Retinal pigment epithelial cell (primary cell): ENCODE measurements around the gene SORCS2.

Source experiments
- DNase-seq: peaks from one replicate; pipeline ENCODE4 v3.0.0-alpha.2; 2010; ENCODE audit warnings: low read depth
- H3K4me3 ChIP-seq: 2 replicates; pipeline ENCODE4 v1.5.1; 2011; ENCODE audit warnings: mild to moderate bottlenecking, low read length, control low read depth, moderate library complexity
- TF ChIP-seq, protein P1 (sequence below): conservative IDR thresholded peaks from 2 replicates; pipeline ENCODE4 v1.5.1; 2011; ENCODE audit warnings: low read depth, low read length, control low read depth, inconsistent platforms

The SORCS2 gene

GRCh38 chr4:7723625-7724024 lies 531.3 kb downstream of the SORCS2 start:
- TF ChIP-seq, protein P1, sequence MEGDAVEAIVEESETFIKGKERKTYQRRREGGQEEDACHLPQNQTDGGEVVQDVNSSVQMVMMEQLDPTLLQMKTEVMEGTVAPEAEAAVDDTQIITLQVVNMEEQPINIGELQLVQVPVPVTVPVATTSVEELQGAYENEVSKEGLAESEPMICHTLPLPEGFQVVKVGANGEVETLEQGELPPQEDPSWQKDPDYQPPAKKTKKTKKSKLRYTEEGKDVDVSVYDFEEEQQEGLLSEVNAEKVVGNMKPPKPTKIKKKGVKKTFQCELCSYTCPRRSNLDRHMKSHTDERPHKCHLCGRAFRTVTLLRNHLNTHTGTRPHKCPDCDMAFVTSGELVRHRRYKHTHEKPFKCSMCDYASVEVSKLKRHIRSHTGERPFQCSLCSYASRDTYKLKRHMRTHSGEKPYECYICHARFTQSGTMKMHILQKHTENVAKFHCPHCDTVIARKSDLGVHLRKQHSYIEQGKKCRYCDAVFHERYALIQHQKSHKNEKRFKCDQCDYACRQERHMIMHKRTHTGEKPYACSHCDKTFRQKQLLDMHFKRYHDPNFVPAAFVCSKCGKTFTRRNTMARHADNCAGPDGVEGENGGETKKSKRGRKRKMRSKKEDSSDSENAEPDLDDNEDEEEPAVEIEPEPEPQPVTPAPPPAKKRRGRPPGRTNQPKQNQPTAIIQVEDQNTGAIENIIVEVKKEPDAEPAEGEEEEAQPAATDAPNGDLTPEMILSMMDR: no peak

DNA sequence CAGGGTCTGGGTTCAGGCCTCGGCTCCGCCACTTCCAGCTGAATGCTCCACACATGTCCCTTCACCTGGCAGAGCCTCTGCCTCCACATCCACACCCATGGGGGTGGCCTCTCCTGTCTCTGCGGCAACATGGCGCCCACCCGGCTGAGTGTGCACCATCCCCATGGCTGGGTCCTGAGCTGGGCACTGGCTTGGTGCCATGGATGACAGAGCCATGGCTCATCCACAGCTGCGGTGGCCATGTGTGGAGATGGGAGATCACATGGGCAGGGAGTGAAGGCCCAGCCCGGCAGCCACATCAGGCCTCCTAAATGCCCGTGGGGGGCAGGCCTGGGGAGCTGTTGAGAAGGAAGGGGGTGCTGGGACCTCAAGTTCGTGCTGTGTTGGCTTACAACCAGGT lies 533.6 kb downstream of the SORCS2 start:
- TF ChIP-seq, protein P1: no peak
- no peak overlapping the region for H3K4me3 ChIP-seq
- no peak for DNase-seq

More at GRCh38 chr4:7723625-7724024, 531.3 kb downstream of the SORCS2 start:
- DNase-seq: no peak
- no peak overlapping the region for H3K4me3 ChIP-seq

DNA sequence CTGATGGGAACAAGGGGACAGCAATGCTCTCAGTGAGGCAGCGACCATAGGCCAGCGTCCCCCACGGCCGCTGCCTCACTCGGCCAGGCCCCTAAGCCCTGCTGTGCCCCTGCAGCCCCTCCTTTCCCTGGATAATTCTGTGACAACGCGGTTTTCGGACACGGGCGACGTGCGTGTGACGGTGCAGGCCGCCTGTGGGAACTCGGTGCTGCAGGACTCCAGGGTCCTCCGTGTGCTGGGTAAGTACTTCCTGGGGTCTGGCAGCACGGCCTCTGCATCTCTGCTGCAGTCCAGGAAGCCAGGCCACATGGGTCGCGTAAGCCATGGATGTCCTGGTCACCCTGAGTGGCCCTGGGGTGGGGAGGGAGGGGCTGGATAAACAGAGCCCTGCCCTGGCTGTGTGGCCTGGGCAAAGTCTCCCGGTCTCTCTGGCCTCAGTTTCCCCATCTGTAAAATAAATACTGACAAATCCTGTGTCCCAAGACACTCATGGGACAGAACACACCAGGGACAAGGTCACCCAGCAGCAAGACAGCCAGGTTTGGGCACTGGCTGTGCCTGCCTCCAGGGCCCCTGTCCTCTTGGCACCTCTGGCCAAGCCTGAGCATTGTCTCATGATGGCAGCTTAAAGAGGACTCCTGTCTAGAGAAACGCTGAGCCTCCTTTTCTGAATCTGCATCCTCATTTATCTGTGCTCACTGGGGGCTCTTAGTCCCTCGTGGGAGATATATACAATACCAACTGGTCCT lies 534.5 kb downstream of the SORCS2 start:
- no peak for DNase-seq
- TF ChIP-seq, protein P1: no peak
- no peak overlapping the region for H3K4me3 ChIP-seq

- DNase-seq: no peak
- H3K4me3 ChIP-seq: no peak overlapping the region
Measured at GRCh38 chr4:7727749-7728148, 535.4 kb downstream of the SORCS2 start.

DNA sequence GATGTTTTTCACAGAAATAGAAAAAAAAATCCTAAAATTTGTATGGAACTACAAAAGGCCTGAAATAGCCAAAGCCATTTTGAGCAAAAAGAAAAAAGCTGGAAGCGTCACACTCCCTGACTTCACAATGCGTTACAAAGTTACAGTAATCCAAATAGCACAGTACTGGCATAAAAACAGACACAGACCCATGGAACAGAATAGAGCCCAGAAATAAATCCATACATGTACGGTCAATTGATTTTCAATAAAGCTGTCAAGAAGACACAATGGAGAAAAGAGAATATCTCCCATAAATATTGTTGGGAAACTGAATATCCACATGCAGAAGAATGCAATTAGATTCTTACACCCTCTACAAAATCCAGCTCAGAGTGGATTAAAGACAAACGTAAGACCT lies 539.1 kb downstream of the SORCS2 start:
- DNase-seq: no peak
- no peak overlapping the region for H3K4me3 ChIP-seq
- TF ChIP-seq, protein P1: no peak

More at GRCh38 chr4:7727749-7728148, 535.4 kb downstream of the SORCS2 start:
- TF ChIP-seq, protein P1: no peak

- no peak for DNase-seq
- TF ChIP-seq, protein P1: no peak
- no peak overlapping the region for H3K4me3 ChIP-seq
Measured at GRCh38 chr4:7732263-7732662, 539.9 kb downstream of the SORCS2 start.

GRCh38 chr4:7733201-7733600 lies 540.9 kb downstream of the SORCS2 start:
- DNase-seq: no peak
- TF ChIP-seq, protein P1: no peak

More at GRCh38 chr4:7733201-7733600, 540.9 kb downstream of the SORCS2 start:
- H3K4me3 ChIP-seq: no peak overlapping the region
